K562 (cell line): ENCODE results near the gene CTSV.

Source experiments
- ELF2 ChIP-seq: fragments of 250-450 bp; sonication (Bioruptor Pico); IDR thresholded peaks from 2 replicates; pipeline ENCODE4 v1.5.0; 2021; ENCODE audit warnings: mild to moderate bottlenecking
- EWSR1 ChIP-seq: fragments of 450-650 bp; IDR thresholded peaks from 2 replicates; pipeline ENCODE4 v1.6.1; 2018; ENCODE audit warnings: borderline replicate concordance, mild to moderate bottlenecking, low read depth, moderate library complexity; ENCODE audit not compliant: partially characterized antibody
- GABPA ChIP-seq: fragments of 200-800 bp; sonication (Bioruptor generic); conservative IDR thresholded peaks from 2 replicates; pipeline ENCODE4 v1.6.1; 2016; ENCODE audit warnings: low read depth, missing genetic modification characterization, missing compliant biosample characterization
- ILK ChIP-seq: fragments of 450-650 bp; IDR thresholded peaks from 2 replicates; pipeline ENCODE4 v1.6.1; 2016; ENCODE audit warnings: missing genetic modification characterization, low read depth, mild to moderate bottlenecking, missing compliant biosample characterization, moderate library complexity, borderline replicate concordance
- MCM3 ChIP-seq: fragments of 450-650 bp; IDR thresholded peaks from 2 replicates; pipeline ENCODE4 v1.6.1; 2016
- NFYB ChIP-seq: IDR thresholded peaks from 2 replicates; pipeline ENCODE4 v1.6.1; 2011; ENCODE audit warnings: mild to moderate bottlenecking, moderate library complexity; ENCODE audit not compliant: insufficient read length; ENCODE audit errors: extremely low read depth
- POLR2AphosphoS5 ChIP-seq: IDR thresholded peaks from 2 replicates; pipeline ENCODE4 v1.6.1; 2011; ENCODE audit warnings: mild to moderate bottlenecking, low read depth, low read length, moderate library complexity; ENCODE audit not compliant: control insufficient read depth, insufficient read depth
- RAD21 ChIP-seq, 2 experiments: fragments of 250-450 bp in 1 of 2; fragments of 450-650 bp in 1 of 2; sonication (Bioruptor Pico) in 1 of 2; formaldehyde crosslinking in 1 of 2; IDR thresholded peaks in 1 of 2; conservative IDR thresholded peaks in 1 of 2; 2 replicates each; pipeline versions ENCODE4 v1.4.0 to v1.8.0; 2020 to 2022; ENCODE audit warnings: mild to moderate bottlenecking in 2 of 2, moderate library complexity in 1 of 2
- SETDB1 ChIP-seq: IDR thresholded peaks from one replicate; pipeline ENCODE4 v1.6.1; 2012; ENCODE audit warnings: low read length, control low read depth, inconsistent platforms
- TOE1 ChIP-seq, 2 experiments: fragments of 450-650 bp in 1 of 2; sonication (generic) in 1 of 2; formaldehyde crosslinking in 1 of 2; IDR thresholded peaks; 2 replicates each; pipeline versions ENCODE4 v1.7.1 to v1.8.0; 2016 to 2022; ENCODE audit warnings: borderline replicate concordance in 2 of 2, mild to moderate bottlenecking in 2 of 2, antibody characterized with exemption in 1 of 2, inconsistent platforms in 1 of 2, low read depth in 1 of 2, missing genetic modification reagents in 1 of 2, moderate library complexity in 1 of 2
- YBX1 ChIP-seq: fragments of 450-650 bp; IDR thresholded peaks from 2 replicates; pipeline ENCODE4 v1.7.1; 2016; ENCODE audit warnings: mild to moderate bottlenecking
- TF ChIP-seq, protein P1 (sequence below): fragments of 450-650 bp; IDR thresholded peaks from 2 replicates; pipeline ENCODE4 v1.6.1; 2017; ENCODE audit warnings: antibody characterized with exemption
- TF ChIP-seq, protein P2 (sequence below): fragments of 250-450 bp; sonication (Bioruptor Pico); IDR thresholded peaks from 2 replicates; pipeline ENCODE4 v1.4.0; 2020; ENCODE audit warnings: borderline replicate concordance
- TF ChIP-seq, protein P3 (sequence below), 3 experiments: IDR thresholded peaks in 2 of 3; conservative IDR thresholded peaks in 1 of 3; 2 replicates each; pipeline ENCODE4 v1.5.1; 2011 to 2012; ENCODE audit warnings: low read length in 3 of 3, mild to moderate bottlenecking in 3 of 3, control low read depth in 2 of 3, improper control_type of control experiment in 1 of 3, inconsistent platforms in 1 of 3, low read depth in 1 of 3, mixed read lengths in 1 of 3, moderate library complexity in 1 of 3; ENCODE audit not compliant: insufficient read depth in 2 of 3

DNA sequence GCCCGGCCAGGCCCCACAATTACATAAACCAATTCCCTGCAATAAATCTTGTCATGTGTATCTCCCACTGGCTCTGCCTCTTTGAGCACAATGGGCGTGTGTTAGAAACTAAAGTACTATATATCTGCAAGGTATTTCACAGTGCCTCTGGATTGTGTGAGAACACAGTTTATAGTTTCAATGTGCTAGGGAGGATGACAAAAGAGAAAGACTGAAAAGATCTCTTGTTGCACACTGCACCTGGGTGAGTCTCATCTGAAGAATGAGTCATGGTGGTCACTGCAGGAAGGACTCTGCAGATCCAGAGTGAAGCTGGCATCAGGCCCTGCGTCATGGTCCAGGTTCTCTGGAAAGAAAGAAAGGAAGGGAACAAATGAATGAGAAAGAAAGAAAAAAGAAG lies 20.7 kb upstream of the CTSV start:
- TF ChIP-seq SETDB1 (no peak), EWSR1 (no peak), NFYB (no peak), MCM3 (no peak), RAD21 (CRISPR knock-in tag; conservative IDR thresholded peaks at IDR 0.05 in 1 of 2, IDR thresholded peaks at IDR 0.05 in 1 of 2) (no peak), ELF2 (no peak), ILK (tag) (no peak), YBX1 (no peak), POLR2AphosphoS5 (no peak), TOE1 (IDR thresholded peaks at IDR 0.05; ENCODE audit: borderline replicate concordance) (no peak), TOE1 (CRISPR knock-in tag; IDR thresholded peaks at IDR 0.05; ENCODE audit: borderline replicate concordance, low read depth) (no peak), GABPA (no peak)
- TF ChIP-seq, protein P1, sequence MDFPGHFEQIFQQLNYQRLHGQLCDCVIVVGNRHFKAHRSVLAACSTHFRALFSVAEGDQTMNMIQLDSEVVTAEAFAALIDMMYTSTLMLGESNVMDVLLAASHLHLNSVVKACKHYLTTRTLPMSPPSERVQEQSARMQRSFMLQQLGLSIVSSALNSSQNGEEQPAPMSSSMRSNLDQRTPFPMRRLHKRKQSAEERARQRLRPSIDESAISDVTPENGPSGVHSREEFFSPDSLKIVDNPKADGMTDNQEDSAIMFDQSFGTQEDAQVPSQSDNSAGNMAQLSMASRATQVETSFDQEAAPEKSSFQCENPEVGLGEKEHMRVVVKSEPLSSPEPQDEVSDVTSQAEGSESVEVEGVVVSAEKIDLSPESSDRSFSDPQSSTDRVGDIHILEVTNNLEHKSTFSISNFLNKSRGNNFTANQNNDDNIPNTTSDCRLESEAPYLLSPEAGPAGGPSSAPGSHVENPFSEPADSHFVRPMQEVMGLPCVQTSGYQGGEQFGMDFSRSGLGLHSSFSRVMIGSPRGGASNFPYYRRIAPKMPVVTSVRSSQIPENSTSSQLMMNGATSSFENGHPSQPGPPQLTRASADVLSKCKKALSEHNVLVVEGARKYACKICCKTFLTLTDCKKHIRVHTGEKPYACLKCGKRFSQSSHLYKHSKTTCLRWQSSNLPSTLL = no peak
- TF ChIP-seq, protein P2, sequence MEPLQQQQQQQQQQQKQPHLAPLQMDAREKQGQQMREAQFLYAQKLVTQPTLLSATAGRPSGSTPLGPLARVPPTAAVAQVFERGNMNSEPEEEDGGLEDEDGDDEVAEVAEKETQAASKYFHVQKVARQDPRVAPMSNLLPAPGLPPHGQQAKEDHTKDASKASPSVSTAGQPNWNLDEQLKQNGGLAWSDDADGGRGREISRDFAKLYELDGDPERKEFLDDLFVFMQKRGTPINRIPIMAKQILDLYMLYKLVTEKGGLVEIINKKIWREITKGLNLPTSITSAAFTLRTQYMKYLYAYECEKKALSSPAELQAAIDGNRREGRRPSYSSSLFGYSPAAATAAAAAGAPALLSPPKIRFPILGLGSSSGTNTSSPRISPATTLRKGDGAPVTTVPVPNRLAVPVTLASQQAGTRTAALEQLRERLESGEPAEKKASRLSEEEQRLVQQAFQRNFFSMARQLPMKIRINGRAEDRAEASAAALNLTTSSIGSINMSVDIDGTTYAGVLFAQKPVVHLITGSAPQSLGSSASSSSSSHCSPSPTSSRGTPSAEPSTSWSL = no peak
- TF ChIP-seq, protein P3, sequence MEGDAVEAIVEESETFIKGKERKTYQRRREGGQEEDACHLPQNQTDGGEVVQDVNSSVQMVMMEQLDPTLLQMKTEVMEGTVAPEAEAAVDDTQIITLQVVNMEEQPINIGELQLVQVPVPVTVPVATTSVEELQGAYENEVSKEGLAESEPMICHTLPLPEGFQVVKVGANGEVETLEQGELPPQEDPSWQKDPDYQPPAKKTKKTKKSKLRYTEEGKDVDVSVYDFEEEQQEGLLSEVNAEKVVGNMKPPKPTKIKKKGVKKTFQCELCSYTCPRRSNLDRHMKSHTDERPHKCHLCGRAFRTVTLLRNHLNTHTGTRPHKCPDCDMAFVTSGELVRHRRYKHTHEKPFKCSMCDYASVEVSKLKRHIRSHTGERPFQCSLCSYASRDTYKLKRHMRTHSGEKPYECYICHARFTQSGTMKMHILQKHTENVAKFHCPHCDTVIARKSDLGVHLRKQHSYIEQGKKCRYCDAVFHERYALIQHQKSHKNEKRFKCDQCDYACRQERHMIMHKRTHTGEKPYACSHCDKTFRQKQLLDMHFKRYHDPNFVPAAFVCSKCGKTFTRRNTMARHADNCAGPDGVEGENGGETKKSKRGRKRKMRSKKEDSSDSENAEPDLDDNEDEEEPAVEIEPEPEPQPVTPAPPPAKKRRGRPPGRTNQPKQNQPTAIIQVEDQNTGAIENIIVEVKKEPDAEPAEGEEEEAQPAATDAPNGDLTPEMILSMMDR (IDR thresholded peaks at IDR 0.05 in 2 of 3, conservative IDR thresholded peaks at IDR 0.05 in 1 of 3; ENCODE audit: insufficient read depth in 2 of 3, low read depth in 1 of 3, low read length in 3 of 3) = no peak
